ENCODE results near the gene SPATA31C2.

The SPATA31C2 gene

DNA sequence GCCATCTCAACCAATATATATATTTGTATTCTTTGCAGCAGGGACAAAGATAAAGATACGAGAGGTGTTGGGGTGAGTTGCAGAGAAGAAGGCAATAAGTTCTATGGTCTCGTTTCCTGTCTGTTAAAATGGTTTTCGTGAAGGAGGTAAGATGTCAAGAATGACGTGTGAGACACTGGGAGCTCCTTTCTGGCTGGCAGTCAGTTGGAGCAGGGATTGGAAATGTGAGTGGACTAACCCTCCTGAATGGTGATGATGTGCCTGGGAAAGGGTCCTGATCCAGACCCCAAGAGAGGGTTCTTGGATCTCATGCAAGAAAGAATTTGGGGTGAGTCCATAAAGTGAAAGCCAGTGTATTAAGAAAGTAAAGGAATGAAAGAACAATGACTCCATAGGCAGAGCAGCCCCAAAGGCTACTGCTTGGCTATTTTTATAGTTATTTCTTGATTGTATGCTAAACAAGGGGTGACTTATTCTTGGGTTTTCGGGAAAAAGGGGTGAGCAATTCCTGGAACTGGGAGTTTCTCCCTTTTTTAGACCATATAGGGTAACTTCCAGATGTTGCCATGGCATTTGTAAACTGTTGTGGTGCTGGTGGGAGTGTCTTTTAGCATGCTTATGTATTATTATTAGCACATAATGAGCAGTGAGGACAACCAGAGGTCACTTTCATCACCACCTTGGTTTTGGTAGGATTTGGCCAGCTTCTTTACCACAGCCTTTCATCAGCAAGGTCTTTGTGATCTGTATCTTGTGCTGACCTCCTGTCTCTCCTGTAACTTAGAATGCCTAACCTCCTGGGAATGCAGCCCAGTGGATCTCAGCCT is 53.7 kb downstream of the SPATA31C2 start:
- H4K5ac ChIP-seq (ENCODE audit: low read length), result no peak overlapping the region
- no peaks in the 10 kb centered on the region for H3K27me3 ChIP-seq (ENCODE audit: insufficient read depth, low read length, poor library complexity)
- no peak overlapping the region for H4K8ac ChIP-seq (ENCODE audit: low read depth, low read length)
- H3K23ac ChIP-seq (ENCODE audit: low read length), result no peak overlapping the region
- H3K4me3 ChIP-seq (ENCODE audit: low read length), result no peak overlapping the region
- H2BK15ac ChIP-seq (replicated peaks; ENCODE audit: low read depth), result no peak overlapping the region
- no peak overlapping the region for H3K56ac ChIP-seq (ENCODE audit: low read length)
- H3K4ac ChIP-seq (ENCODE audit: low read depth, low read length), result no peak overlapping the region
- H2BK120ac ChIP-seq (ENCODE audit: low read depth, low read length), result no peak overlapping the region
- H3K79me2 ChIP-seq (ENCODE audit: control insufficient read depth, insufficient read depth, low read length), result no peaks in the 10 kb centered on the region
- no CpG with 5 or more reads among the region's 5 CpGs for WGBS (ENCODE audit: extremely low coverage, insufficient coverage, low lambda C conversion rate)
- no peak overlapping the region for H2BK5ac ChIP-seq (ENCODE audit: low read length)
- H3K18ac ChIP-seq (ENCODE audit: low read length), result no peak overlapping the region
- no peak overlapping the region for H3K9ac ChIP-seq (ENCODE audit: low read length)
- no peak overlapping the region for H2AK5ac ChIP-seq (ENCODE audit: low read length)
- no peak overlapping the region for H3K4me2 ChIP-seq (ENCODE audit: low read length)
- H3K27ac ChIP-seq (ENCODE audit: low read depth, low read length), result no peak overlapping the region
- H3K4me1 ChIP-seq (ENCODE audit: control insufficient read depth, low read depth, low read length), result no peaks in the 10 kb centered on the region
- no peaks in the 10 kb centered on the region for H3K79me1 ChIP-seq (ENCODE audit: low read length)
- no peaks in the 10 kb centered on the region for H3K36me3 ChIP-seq (ENCODE audit: control insufficient read depth, insufficient read depth, low read length)
- DNase-seq, result no peak
